GM21529 (cell line): ENCODE results near the gene TRPM6.

ENCODE experiments used
- ATAC-seq: cut with Tn5 transposase; IDR thresholded peaks from one replicate; pipeline ENCODE4 v1.9.1; 2021; ENCODE audit not compliant: unreplicated experiment

The TRPM6 gene

DNA sequence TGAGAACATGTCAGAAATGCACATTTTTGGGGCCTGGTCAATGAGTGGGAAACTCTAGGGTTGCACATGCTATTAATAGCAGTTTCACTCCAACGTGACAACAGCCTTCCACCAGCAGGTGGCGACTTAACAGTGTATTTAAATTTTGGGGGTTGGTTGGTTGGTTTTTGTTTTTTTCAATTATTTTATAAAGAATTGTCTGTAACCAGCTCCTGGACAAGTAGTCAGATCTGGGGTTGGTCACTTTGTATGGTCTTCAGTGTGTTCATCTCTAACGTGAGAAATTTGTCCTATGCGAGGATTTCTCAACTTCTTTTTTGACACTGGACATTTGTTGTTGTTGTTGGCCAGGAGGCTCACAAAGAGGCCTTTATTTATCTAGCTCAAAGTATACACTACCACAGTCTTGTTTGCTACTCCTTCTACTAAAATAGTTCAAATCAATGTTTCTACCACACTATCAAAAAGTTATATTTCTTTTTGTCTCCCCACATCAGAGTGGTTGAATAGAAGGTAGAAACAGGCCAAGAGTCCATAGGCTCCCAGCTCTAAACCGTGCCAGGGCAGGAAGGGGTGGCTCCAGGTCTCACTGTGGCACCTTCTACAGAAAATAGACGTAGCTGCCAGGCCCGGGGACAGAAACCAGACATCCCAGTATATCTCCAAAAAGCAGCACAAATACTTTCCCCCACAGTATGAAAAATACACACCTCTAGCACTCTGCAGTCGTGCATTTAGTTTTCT, 110.4 kb downstream of the TRPM6 start:
- peak; percentile 51 for ATAC-seq

DNA sequence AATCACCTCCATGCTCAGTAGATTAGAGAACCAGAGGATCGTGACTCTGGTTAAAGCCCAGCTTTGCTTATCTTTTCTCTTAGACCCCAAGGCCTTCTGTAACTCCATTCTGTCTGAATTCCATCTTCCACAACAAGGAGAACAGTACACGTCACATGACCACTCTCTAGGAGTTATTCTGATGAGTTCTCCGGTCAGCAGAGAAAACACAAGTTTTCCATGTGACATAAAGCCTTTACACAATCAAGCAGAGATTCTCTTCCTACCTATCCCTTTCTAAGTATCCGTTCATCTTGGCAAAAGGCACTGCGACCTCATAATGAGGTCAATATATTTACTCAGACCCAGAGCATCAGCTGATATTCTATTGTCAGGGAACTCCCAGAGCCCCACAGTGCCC, 112.3 kb downstream of the TRPM6 start:
- no peak for ATAC-seq

- ATAC-seq = peak; percentile 47
Measured at GRCh38 chr9:74773886-74774479, 113.7 kb downstream of the TRPM6 start.

DNA sequence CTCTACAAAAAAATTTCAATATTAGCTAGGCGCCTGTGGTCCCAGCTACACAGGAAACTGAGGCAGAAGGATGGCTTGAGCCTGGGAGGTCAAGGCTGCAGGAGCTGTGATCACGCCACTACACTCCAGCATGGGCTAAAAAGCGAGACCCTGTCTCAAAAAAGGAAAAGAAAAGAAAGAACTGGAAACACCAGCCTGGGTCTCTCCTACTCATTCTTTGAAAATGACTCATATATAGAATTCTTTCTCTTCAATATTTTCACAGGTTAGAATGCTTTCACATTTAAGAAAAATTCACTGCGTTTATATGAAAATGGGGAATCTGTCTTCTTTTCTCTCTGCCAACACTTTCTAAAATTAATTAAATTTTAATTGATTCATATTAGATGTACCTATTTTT, 115.6 kb downstream of the TRPM6 start:
- peak; percentile 70 for ATAC-seq

- ATAC-seq = peak; percentile 2
Measured at GRCh38 chr9:74771672-74772071, 116.0 kb downstream of the TRPM6 start.

GRCh38 chr9:74771262-74771585, 116.5 kb downstream of the TRPM6 start:
- ATAC-seq = no peak

DNA sequence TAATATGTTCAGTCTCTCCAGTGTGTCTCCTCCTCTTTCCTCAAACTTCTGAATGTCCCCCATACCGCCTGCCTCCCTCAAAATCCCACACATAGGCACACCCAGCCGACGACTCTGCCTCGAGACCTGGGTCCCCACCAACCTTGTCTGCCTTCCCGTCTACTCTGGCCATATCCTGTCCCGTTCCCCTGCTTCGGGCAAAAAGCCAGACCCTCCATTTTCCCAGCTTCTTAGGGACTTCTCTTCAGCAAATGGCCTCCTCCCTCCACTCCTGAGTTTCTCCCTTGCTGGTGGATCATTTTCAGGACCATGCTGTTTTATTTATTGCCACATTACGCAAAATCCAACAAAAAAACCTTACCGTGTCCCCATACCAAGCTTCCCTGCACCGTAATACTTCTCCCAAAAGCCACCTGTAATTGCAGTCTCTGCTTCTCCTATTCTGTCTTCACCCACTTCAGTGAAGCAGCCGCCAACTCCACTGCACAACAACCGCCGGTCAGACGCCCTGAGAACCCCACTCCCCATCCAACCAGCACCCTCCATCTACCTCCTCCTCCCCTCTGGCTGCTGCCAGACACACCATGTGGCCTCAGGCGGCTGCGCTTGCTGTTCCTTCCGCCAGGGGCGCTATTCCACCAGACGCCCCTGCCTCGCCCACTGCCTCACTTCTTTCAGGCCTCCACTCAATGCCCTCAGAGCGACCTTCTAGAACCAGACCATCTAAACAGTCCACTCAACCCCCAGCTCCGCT, 117.0 kb downstream of the TRPM6 start:
- ATAC-seq = peak; percentile 58

DNA sequence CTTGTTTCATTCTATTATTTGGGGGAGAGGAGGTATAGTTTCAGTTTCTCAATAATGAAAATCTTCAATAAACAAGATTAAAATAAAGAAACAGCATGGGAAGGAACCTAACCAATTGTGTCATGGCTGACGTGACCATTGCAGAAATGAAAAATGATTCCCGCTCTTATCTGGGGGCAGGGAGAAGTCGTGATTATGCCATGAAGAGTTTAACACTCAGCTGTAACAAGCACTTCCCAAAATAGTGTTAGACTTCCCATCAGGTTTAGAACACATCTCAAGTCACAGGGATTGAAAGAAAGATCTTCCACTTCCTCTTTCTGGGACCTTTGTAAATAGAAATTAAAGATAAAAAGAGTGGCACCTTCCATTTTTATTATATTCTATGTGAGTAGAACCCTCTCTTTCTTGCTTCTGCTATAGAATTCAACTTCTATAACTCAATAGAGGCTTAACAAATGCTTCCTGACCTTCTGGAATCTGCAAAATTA, 122.2 kb downstream of the TRPM6 start:
- no peak for ATAC-seq

DNA sequence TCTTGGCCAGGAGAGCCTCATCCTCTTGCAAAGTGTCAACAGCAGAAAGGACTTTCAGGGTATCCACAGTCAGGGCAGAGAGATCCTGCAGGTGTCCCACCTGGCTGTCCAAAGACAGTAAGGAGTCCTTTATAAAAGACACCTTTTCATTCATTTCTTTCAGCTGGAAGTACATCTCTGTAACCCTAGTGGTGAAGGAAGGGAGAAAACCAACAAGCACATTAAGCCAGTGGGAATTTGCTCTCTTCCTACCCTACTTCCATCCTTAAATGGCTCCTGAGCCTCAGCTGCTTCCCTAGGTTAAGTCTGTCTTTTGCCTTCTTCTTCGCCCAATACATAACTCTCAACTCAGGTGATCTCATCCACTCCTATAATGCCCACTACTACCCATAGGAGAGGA, 124.8 kb downstream of the TRPM6 start:
- no peak for ATAC-seq

DNA sequence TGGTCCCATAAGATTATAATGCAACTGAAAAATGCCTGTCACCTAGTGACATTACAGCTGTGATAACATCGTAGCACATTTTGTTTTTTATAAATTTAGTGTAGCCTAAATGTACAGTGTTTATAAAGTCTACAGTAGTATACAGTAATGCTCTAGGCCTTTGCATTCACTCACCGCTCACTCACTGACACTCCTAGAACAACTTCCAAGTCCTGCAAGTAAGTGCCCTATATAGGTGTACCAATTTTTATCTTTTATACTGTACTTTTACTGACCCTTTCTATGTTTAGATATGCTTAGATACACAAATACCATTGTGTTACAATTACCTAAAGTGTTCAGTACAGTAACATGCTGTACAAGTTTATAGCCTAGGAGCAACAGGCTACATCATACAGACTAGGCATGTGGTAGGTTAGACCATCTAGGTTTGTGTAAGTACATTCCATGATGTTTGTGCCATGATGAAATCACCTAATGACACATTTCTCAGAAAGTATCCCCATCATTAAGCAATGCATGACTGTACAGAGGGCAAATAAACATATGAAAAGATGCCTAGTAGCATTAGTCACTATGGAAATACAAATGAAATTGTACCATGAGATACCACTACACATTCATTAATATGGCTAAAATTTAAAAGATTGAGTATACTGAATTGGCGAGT, 127.6 kb downstream of the TRPM6 start:
- ATAC-seq = no peak

DNA sequence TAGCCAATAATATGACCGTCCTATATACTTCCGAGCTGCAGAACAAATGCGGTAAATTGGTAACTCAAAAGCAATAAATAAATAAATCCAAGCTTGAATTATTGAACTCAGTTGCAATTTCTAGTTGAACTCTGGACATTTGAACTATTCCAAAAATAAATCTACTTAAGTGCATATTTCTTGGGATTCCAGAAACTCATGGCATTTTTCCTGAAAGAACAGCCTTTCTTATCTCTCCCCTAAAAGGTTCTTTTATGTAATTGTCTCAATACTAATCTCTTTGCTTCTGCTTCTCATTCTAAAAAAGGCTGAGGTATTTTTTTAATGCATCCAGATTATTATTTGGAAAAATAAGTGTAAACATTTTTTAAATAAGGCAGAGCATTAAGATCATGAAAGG, 131.7 kb downstream of the TRPM6 start:
- ATAC-seq = no peak

GRCh38 chr9:74755355-74755754, 132.4 kb downstream of the TRPM6 start:
- no peak for ATAC-seq

- no peak for ATAC-seq
Measured at GRCh38 chr9:74753650-74754049, 134.1 kb downstream of the TRPM6 start.

- ATAC-seq = no peak
Measured at GRCh38 chr9:74748966-74749365, 138.8 kb downstream of the TRPM6 start.

GRCh38 chr9:74742792-74743730, 144.7 kb downstream of the TRPM6 start:
- ATAC-seq = peak; percentile 49

DNA sequence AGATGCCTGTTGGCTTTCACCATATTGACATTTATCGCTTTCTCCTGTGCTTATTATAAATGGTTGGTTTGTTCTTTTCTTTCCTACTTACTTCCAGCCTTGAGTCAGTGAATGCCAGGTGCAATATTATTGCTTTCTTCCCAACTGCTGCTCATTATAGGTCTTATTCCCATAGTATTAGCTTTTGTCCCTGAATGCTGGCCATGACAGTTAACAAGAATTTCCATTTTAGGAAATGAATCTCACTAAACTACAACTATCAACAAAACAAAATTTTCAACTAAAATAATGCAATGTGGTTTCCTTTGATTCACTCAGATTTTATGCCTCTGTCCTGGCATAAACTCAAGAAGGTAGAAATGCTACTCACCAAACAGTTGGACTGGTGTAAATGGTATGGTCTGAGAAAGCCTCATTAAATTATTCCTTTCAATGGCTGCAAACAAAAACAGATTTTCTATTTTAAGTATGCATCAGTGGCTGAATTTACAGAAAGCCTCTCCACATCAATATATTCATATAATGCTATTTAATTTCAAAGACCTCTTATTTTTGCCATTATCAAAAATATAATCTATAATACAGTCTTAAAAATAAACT, 145.4 kb downstream of the TRPM6 start:
- ATAC-seq = no peak

- no peak for ATAC-seq
Measured at GRCh38 chr9:74736646-74737045, 151.1 kb downstream of the TRPM6 start.

DNA sequence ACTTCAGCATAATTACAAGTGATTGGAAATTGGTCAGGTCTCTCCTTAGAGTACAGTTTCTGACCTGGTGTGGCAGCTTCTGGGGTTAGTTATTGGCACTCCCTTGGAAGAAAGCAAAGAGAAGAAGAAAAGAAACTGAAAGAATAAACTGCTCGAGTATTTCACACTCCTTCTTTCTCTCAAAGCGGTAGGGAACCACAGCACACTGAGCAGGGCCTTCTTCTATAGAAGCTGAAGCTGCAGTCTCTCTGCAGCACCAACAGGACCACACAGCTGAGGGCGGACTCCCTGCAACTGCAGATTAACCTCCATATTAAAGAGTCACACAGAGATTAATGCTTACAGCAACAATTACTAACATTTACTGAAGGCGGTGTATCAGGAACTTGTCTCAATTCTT, 152.0 kb downstream of the TRPM6 start:
- ATAC-seq = no peak

GRCh38 chr9:74729136-74729695, 158.5 kb downstream of the TRPM6 start:
- no peak for ATAC-seq

DNA sequence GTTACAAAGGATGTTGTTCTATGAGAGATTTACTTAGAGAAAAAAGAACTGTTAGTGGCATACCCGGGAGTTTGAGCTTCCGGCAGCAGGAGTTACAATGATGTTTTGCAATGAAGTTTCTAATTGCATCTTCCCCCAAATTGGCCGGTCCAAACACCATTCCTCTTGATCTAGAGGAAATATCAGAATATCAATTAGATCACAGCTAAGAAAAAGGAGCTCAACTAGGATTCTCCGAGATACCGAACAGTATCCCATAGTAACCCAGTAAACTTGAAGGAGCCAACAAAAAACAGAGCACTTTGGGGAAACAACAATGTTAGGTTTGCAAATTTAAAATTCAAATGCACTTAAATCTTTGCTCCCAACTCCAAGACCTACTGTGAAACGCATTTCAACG, 159.5 kb downstream of the TRPM6 start:
- no peak for ATAC-seq
